Measurements from ENCODE around the gene GALNT6. TPM values are rescaled to one million over a fixed set of nuclear protein-coding genes. Genes with fewer than 3 reads are reported as not detected.
"Not testable (repeated sequence)": the region's sequence is repeated elsewhere in the genome, so short reads cannot be mapped to it uniquely, and the experiment has no call there.

Gene GALNT6
- polyA plus RNA-seq, 5 donors: 1.4 to 3.3 (median 2.0) TPM

DNA sequence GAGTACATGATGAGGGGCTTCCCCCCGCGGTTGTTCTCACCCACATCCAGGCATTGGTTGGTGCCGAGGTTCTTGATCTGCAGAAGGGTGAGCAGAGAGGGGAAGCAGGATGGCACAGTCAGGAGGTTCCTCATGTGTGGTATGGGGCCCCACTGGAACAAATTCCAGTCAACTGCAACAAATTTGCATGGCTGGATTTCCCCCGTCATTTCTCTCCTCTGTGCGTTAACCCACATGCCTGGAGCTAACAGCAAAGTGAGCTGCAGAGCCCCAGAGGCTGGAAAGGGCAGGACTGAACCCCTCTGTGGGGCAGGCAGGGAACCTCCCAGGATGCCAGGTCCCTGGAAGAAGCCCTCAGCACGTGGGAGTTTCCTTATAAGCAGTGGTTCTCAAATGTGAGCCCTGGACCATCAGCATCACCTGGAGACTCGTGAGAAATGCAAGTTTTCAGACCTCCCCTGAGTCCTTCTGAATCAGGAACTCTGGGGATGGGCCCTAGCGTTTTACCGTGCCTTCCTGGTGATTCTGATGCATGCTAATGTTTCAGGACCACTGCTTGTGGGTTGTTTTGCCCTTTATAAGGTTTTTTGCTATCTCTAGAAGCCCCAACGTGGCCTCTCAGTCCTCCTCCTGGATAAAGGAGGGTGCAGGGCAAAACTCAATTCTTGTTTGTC lies 33.7 kb downstream of the GALNT6 start:
- DNase-seq: no peak

DNA sequence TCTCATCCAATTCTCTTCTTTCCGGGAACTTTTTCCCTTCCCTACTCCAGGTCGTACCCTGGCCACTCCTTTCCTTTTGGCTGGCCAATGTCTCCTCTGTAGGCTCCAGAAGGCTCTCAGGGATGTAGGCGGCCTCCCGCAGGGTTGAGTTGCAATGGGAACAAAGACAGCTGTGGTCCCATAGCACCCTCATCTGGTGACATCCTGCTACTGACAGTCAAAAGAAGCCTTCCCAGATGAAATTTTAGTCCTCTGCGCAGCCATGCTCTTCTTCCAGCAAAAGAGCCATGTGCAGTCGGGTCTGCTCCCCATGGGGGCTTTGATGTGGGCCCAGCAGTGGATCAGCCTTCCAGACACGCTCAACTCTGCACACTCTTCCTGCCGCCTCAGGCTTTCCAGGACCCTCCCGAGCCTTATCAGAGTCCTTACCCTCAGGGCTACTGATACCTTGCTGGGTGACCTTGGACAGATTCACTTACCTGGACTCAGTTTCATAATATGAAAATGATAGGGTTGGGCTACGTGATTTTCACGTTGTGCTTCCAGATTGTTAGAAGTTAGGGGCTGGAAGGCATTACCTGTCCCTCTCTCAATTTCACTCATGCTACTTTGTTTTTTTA lies 39.2 kb downstream of the GALNT6 start:
- DNase-seq: no peak

DNA sequence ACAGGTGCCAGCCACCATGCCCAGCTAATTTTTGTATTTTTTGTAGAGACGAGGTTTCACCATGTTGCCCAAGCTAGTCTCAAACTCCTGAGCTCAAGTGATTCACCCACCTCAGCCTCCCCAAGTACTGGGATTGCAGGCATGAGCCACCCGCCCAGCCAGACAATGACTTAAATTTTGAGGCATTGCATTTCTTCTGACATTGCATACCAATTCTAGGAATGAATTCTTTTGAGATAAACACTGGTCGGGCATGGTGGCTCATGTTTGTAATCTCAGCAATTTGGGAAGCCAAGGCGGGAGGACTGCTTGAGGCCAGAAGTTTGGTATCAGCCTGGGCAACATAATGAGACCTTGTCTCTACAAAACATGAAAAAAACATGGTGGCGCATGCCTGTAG lies 42.2 kb downstream of the GALNT6 start:
- no peak for DNase-seq

DNA sequence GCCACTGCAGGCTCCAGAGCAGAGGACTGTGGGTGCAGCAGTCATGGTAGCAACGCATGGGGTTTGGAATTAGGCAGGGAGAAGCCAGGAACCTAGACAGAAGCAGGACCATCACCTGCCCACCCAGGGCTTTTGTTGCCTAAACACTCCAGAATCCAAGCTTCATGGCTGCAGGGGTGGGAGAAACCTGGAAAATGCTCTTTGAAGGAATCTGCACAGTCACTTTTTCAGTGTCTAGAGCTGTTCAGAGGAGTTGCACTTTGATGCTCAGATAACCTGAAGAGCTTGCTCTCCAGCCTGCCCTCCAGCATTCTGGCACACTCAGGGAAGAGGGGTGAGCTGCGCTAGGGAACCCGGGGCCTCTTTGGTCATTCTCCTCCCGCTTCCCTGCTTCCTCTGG lies 43.1 kb downstream of the GALNT6 start:
- no peak for DNase-seq

DNA sequence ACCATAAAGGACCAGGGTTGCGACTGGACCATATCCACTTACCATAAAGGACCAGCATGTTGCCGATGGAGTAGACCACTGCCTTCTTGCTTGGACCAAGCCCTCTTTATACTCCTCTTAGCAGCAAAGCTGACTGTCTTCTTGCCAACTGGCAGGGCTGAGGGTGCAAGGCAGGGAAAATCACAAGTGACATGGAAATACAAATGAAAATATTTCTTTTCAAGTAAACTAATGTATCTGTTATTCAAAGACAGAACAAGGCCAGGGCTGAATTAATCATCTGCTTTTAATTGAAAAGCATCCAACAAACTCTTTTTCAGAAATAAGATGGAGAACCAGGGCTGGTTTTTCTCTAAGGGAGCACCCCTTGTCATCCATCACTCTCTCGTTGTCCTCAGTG lies 44.6 kb downstream of the GALNT6 start, which contains the start of gene CELA1:
CELA1 (minus strand) TSS at position 99 of the 400 bp plus-strand sequence; CDS start at position 58, 41 bp downstream.
- DNase-seq: no peak

DNA sequence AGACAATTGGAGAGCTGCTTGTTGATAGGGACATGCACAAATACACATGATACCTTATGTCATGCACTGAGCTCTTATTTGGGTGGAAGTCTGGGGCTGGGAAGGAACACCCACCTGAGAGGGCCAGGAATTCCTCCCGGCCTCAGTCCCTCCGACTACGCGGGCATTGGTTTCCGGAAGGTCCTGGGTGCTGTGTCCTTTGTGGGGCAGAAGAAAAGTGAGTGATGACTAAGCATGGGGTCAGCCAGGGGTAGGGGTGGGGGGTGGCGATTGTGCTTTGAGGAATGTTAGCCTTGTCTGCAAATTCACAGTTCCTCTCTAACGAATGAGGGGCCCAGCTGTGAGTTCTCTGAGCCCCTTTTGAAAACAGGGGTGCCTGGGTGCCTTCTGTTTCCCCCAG lies 45.5 kb downstream of the GALNT6 start:
- no peak for DNase-seq

DNA sequence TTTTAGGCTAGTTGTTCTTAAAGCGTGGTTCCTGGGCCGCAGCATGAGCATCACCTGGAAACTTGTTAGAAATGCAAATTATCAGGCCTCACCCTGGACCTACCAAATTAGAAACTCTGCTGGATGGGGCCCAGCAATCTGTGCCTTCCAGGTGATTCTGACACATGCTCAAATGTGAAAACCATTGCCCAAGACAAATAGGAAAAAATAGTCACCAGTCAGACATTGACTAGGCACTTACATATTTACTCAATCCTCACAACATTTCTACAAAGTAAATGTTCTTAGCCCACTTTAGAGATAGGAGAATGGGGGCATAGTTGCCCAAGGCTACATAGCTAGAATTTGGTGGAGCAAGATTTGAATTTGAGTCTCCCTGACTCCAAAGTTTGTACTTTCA lies 48.0 kb downstream of the GALNT6 start:
- no peak for DNase-seq

DNA sequence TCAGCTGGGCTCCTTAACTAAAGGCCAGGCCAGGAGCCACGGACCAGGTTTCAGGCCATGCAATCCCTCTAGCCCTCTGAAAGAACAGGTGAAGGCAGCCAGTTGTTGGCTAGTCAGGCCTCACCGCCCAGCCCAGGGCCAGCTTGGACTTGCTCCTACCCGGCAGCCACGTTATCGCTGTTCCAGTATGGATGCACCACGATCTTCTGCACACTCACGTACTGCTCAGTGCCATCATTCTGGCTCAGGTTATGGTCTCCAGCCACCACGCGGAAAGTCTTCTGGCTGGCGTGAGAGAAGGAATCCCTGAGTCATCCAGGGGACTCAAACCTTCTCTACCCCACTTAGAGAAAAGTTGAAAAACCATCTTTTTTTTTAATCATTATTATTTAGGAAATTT lies 48.8 kb downstream of the GALNT6 start:
- DNase-seq: no peak

DNA sequence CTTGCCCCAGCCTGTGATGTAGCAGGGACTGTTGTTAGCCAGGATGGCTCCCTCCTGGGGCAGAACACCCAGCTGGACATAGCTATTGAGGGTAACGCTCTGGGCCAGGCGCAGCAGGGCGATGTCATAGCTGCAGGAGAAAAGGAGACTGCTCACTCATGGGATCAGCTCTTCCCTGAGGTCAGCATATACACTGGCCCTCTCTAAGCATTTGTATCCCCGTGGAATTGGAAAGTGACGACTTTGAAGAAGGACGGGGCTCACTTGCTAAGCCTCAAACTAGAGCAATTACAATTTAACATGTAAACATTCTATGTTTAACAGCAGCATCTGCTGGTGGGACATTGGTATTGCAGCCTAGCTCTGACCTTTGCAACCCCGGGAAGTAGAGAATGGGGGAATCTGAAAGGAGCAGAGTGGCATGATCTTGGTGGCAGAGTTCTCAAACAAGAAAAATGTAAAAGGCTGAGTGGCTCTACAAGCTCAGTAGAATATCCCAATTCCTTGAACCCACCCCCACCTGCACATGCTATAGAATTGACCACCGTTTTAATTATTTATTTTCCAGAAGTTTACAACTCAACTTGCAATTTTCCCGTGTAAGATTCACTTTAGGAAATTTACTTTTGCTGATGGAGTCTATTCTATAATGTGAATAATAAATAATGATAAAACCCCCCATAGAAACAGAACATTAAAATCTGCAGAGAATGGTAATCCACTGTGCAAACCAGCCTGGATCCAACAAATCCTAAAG lies 49.8 kb downstream of the GALNT6 start:
- peak; percentile 62 to 75 for DNase-seq

DNA sequence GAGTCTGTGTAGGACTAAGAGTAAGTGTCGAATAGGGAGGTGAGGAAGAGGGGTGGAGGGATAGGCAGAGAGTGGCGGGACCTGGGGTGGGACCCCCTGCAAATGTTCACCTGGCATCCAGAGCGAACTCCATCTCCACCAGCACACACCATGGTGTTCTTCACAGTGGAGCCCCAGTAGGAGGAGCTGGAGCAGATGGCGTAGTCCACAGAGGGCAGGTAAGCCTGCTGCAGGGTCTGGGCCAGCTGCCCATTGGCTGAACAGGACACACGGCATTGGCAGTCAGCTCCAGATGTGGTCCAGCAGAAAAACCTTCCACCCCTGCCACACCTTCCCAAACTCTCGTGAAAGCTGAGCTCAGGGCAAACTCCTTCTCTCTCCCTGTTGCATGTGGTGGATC lies 51.5 kb downstream of the GALNT6 start:
- DNase-seq: no peak

DNA sequence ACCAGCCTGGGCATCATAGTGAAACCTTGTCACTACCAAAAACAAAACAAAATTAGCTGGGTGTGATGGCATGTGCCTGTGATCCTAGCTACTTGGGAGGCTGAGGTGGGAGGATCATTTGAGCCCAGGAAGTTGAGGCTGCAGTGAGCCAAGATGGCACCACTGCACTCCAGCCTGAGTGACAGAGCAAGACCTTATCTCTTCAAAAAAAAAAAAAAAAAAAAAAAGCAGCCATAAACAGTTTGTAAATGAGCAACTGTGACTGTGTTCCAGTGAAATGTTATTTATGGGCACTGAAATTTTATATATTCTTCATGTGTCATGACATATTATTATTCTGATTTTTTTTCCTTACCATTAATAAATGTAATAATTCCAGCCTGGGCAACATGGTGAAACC lies 53.9 kb downstream of the GALNT6 start:
- not testable (repeated sequence) for DNase-seq

DNA sequence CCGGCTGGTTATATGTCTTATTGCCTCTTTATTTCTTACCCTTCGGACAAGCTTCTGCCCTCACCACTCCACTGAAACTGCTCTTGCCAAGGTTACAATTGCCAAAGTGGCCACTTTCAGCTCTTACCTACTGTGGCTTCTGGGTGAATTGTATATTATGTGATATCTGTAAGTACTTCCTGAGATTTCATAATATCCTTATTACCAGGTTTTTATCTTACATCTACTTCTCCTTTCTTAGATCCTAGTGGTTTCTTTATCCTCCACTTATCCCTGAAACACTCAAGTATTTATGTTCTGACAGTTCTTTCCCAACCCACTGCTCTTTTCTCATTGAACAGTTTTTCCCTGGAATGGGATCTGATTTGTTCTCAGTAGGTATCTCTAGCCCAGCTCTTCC lies 55.3 kb downstream of the GALNT6 start:
- no peak for DNase-seq

DNA sequence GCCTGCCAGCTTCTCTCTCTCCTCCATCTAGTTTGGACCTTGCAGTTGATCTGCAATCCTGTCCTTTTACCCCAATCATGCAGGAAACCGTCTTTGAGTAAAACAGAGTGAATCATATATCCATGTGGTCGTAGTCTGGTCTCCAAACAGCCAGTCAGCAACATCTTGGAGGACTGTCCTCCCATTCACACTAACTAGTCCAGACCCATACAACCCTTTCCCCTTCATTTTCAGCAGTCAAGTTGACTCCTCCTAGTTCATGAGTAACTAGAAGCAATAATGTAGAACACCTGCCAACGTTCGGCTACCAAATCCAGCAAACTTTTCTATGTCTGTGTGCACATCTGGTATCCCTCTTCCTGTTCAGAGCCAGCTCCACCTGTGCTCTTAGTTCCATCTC lies 56.4 kb downstream of the GALNT6 start:
- DNase-seq: no peak

DNA sequence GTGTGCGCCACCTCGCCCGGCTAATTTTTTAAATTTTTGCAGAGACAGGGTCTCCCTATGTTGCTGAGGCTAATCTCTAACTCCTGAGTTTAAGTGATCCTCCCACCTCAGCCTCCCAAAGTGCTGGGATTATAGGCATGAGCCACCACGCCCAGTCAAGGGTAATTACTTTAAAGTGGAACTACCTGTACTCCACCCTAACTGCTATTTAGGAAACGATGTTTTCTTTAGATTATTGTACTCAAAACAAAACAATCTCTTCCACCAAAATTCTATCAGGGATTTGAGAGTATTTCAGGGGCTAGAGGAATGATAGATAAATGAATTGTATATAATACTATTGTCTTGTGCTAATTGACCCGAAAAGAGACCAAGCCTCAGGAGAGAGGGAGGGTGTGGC lies 57.7 kb downstream of the GALNT6 start:
- no peak for DNase-seq

DNA sequence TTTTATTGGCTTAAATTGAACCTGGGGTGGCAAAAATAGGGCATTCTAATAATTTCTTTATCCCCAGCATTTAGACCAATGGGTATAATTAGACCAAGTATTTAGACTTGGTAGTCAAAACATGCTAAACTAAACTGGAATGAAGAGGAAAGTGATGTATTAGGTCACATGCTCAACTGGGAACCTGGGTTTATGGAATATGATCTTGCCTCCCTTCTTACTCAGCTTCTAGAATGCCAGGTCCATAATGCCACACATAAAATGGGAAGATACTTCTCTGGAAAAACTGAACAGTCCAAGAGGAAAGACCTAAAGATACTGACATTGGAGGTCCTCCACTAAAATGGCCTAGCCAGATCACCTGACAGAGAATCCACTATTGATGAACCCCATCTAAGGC lies 61.0 kb downstream of the GALNT6 start:
- DNase-seq: no peak

DNA sequence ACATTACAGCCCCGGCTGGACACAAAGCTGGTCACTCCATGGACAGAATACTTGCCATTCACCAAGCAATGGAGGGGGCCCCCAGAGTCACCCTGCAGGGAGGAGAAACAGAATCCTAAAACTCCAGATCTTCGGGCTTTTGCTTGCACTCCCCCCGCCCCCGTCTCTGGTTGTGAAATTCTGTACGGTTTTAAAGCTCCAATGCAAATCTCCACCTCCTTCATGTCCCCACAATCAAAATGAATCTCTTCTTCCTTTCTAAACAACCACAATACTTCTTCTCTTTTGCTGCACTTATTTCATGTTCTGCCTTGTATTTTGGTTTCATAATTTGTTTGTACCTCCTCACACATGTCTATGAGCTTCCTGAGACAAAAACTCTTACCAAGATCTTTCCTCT lies 61.5 kb downstream of the GALNT6 start:
- no peak for DNase-seq

DNA sequence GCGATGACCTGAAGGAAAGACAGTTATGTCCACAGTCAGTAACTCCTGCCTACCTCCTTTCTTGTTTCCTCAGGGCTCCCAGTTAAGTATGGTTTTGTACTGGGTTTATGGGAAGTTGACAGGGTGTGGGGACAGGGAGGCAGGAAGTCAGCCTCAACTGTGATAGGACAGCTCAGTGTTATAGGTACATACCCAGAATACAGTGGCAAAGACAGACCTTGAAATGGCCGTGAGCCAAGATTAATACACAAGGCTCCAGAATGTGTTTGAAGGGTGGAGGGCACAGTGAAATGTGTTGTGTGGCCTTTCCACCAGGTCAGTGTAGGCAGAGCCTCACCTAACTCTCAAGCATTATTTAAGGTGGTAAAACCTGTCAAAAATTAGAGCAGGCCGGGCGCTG lies 62.6 kb downstream of the GALNT6 start:
- no peak for DNase-seq

DNA sequence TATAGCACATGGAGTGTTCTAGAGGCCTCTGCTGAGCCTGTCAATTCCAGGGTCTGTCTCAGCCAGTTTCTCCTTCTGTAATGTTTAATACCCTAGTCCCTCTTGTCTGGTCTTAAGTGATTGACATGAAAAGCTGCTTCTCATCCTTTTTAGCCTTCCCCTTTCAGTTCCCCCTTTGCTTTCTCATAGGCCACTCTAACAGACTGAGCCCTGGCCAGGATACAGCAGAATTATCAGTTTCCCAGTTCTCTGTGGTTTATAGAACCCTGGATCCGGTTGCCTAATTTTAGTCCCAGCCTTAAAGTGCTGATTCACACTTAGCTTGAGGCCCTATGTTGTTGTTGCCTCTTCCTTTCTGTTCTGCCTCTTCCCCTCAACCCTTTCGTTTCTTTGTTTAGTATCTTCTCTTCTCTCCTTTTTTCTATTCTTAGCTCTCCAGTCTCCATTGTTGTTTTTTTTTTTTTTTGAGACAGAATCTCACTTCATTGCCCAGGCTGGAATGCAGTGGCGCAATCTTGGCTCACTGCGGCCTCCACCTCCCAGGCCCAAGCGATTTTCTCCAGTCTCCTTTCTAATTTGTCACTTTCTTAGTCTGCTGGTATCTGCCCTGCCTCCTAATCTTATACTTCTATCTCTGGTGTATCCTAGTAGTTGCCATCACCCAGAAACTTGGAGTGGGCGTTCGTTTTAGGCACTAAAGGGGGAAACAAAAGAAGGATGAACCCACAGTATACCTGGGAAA lies 64.3 kb downstream of the GALNT6 start:
- peak in 1 of 2 donors; percentile 27 for DNase-seq

DNA sequence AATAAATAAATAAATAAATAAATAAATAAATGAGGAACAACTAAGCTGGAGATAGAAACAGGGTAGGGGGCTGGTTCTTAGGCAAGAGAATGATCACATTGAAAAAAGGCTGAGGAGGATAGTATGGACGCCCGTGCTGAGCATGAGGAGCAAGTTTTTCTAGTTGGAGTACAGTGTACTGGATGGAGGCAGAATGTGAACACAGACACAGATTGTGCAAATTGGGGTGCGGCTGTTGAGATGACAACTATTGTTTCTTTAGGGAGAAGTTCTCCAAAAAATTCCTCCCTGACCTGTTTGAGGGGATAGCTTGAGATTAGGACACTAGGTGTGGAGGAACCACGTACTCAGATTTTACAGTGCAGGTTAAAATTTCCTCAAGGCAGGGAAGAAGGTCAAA lies 66.3 kb downstream of the GALNT6 start:
- no peak for DNase-seq

DNA sequence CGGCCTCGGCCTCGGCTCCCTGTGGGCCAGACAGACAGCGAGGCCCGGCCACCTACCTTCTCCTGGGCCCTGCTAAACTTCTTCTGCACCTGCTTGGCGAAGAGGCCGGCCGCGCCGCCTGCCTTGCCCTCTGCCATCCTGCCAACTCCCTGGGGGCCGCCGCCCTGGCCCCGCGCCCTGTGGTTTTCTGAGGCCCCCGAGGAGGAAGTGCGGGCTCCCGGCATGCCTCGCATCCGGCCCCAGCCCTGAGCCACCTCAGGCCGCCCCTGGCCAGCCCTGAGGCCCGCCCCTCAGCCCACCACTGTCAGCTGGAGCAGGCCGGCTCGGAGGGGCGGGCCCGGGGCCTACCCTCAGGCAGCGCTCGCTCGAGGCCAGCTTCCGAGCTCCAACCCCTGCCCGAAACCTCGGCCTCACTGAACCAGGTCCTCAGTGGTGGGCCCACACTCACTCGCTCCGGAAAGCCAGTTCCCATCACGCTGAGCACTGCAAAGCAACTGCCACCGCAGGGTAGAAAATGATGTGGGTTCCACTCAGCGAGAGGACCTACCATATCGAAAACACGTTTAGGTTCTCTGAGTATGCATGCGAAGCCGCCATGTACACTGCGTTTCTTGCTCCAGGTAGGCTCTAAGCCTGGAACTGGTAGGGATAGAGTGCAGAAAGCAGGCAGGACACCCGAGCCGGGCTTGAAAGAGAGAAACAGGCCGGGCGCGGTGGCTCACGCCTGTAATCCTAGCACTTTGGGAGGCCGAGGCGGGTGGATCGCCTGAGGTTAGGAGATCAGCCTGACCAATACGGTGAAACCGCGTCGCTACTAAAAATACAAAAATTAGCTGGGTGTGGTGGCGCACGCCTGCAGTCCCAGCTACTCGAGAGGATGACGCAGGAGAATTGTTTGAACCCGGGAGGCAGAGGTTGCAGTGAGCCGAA lies 67.0 kb downstream of the GALNT6 start, which contains the start of gene BIN2:
BIN2 (minus strand) TSS at position 209 of the 930 bp plus-strand sequence; CDS start at position 137, 72 bp downstream.
- DNase-seq: no peak

Data from right lung (tissue), 5 donors.